ENCODE data around the gene PIK3C2B. TPM values are rescaled to one million over a fixed set of nuclear protein-coding genes. Genes with fewer than 3 reads are reported as not detected.

The PIK3C2B gene
- total and polyA plus RNA-seq, 9 donors = 5.6 to 26.0 (median 11.0) TPM

- no peak for TF ChIP-seq EP300 (IDR thresholded peaks at IDR 0.05)
- peak in 2 of 3 donors; percentile 43 to 68 for TF ChIP-seq CTCF (IDR thresholded peaks at IDR 0.05)
- no peaks in the 10 kb centered on the region for H3K27me3 ChIP-seq
- H3K9me3 ChIP-seq = no peaks in the 10 kb centered on the region
- intact Hi-C loops (cut with DNase I) = loop anchor here in 3 of 4 donors (5.0 to 10.0 kb wide), 3 partner anchors 51 to 358 kb away; no protein-coding TSS in a partner anchor
- DNase-seq = peak; percentile 46 to 69 (median 65)
- no peaks in the 10 kb centered on the region for H3K4me1 ChIP-seq (ENCODE audit: insufficient read depth)
- H3K4me3 ChIP-seq = no peak overlapping the region
- no peak overlapping the region for H3K27ac ChIP-seq
- 40 to 50% (median 47%) methylated on average over 11 of the region's 11 CpGs for WGBS, 3 donors
- H3K36me3 ChIP-seq = no peaks in the 10 kb centered on the region
These were observed 48.0 kb downstream of the PIK3C2B start for GRCh38 chr1:204446413-204447111.

GRCh38 chr1:204445860-204446412 lies 48.7 kb downstream of the PIK3C2B start:
- intact Hi-C loops (cut with DNase I) = loop anchor here in 3 of 4 donors (5.0 to 10.0 kb wide), 3 partner anchors 51 to 359 kb away; no protein-coding TSS in a partner anchor
- Histone ChIP-seq H3K9me3 (no peaks in the 10 kb centered on the region), H3K27me3 (no peaks in the 10 kb centered on the region), H3K36me3 (no peaks in the 10 kb centered on the region), H3K4me1 (ENCODE audit: insufficient read depth) (no peaks in the 10 kb centered on the region), H3K4me3 (no peak overlapping the region), H3K27ac (no peak overlapping the region)
- 57 to 68% (median 60%) methylated on average over 11 of the region's 11 CpGs for WGBS, 3 donors
- DNase-seq = no peak
- TF ChIP-seq EP300 (IDR thresholded peaks at IDR 0.05) (no peak), CTCF (IDR thresholded peaks at IDR 0.05) (no peak), POLR2A (IDR thresholded peaks at IDR 0.05) (no peak)

Other genes with a start within 250 kb of the PIK3C2B start
- 10 to 100 TPM in 2 of 7 donors, 1 to 10 TPM in 5; 2.3 to 20.5 (median 9.3) TPM for gene PLEKHA6, start 134.9 kb downstream of the PIK3C2B start, total RNA-seq
- gene PLEKHA6, start 134.9 kb downstream of the PIK3C2B start, polyA plus RNA-seq = 1 to 10 TPM; 2.5 to 4.9 TPM
- 10 to 100 TPM; 30.7 to 69.5 (median 49.5) TPM for gene PPP1R15B, start 83.0 kb downstream of the PIK3C2B start, total RNA-seq
- gene PPP1R15B, start 83.0 kb downstream of the PIK3C2B start, polyA plus RNA-seq = 10 to 100 TPM; 16.5 to 19.4 TPM
- gene MDM4, start 21.6 kb upstream of the PIK3C2B start, total RNA-seq = 100 to 1,000 TPM in 1 of 7 donors, 10 to 100 TPM in 6; 60.3 to 113 (median 80.0) TPM
- 10 to 100 TPM; 10.2 to 30.7 TPM for gene MDM4, start 21.6 kb upstream of the PIK3C2B start, polyA plus RNA-seq
- 1 to 10 TPM in 4 of 7 donors, under 1 TPM in 3; 0.23 to 9.7 (median 3.7) TPM for gene LRRN2, start 190.9 kb upstream of the PIK3C2B start, total RNA-seq
- gene LRRN2, start 190.9 kb upstream of the PIK3C2B start, polyA plus RNA-seq = 1 to 10 TPM; 2.3 to 6.2 TPM

All from ovary (tissue), 9 donors.